ENCODE data around the gene CACNG1.

- TF ChIP-seq CTCF (optimal IDR thresholded peaks at IDR 0.05 in 1 of 3, IDR thresholded peaks at IDR 0.05 in 1 of 3, conservative IDR thresholded peaks at IDR 0.05 in 1 of 3; ENCODE audit: extremely low read depth in 1 of 3, insufficient read depth in 2 of 3, low read length in 3 of 3) (no peak), EZH2 (IDR thresholded peaks at IDR 0.05; ENCODE audit: low read length) (no peak)
Measured at GRCh38 chr17:67018471-67019434, 25.6 kb upstream of the CACNG1 start.

All from keratinocyte (primary cell).